Stimulated activated CD8-positive, alpha-beta memory T cell treated with anti-CD3 and anti-CD28 coated beads, Interleukin-4, amount 100 ng/mL, for 4 hours (primary cell): ENCODE results near the gene TPM4.

Experiments
- DNase-seq, 2 donors: peaks; one replicate each; pipeline ENCODE4 v3.0.0-alpha.2; 2020; ENCODE audit warnings: low read depth in 2 of 2, low spot score in 1 of 2

Gene TPM4

GRCh38 chr19:16125737-16126495 is 49.6 kb downstream of the TPM4 start:
- DNase-seq: no peak

- DNase-seq: no peak
Measured at GRCh38 chr19:16127080-16127479, 50.8 kb downstream of the TPM4 start.

GRCh38 chr19:16127776-16128371 is 51.6 kb downstream of the TPM4 start:
- DNase-seq: no peak

GRCh38 chr19:16131648-16132047 is 55.4 kb downstream of the TPM4 start:
- DNase-seq: no peak

- DNase-seq: no peak
Measured at GRCh38 chr19:16133818-16134217, 57.5 kb downstream of the TPM4 start.

GRCh38 chr19:16134510-16134909 is 58.2 kb downstream of the TPM4 start:
- DNase-seq: no peak

- no peak for DNase-seq
Measured at GRCh38 chr19:16135430-16136127, 59.3 kb downstream of the TPM4 start.

- no peak for DNase-seq
Measured at GRCh38 chr19:16136185-16136999, 60.1 kb downstream of the TPM4 start.

- peak in 1 of 2 donors; percentile 7 for DNase-seq
Measured at GRCh38 chr19:16139752-16140151, 63.5 kb downstream of the TPM4 start.

- DNase-seq: no peak
Measured at GRCh38 chr19:16141043-16141442, 64.7 kb downstream of the TPM4 start.

GRCh38 chr19:16142032-16142580 is 65.8 kb downstream of the TPM4 start:
- DNase-seq: no peak

GRCh38 chr19:16143399-16144215 is 67.3 kb downstream of the TPM4 start, which contains the start of gene HSH2D:
Gene HSH2D (plus strand): TSS chr19:16143685. CDS start chr19:16148751, 5,066 bp downstream.
- peak; percentile 40 to 63 for DNase-seq

- DNase-seq: no peak
Measured at GRCh38 chr19:16144216-16144581, 67.9 kb downstream of the TPM4 start.

GRCh38 chr19:16146112-16146511 is 69.8 kb downstream of the TPM4 start:
- no peak for DNase-seq

- no peak for DNase-seq
Measured at GRCh38 chr19:16148443-16149229, 72.3 kb downstream of the TPM4 start.
